Activated CD4-positive, alpha-beta T cell treated with anti-CD3 and anti-CD28 coated beads, Interleukin-2, amount 10 ng/mL, durations not matched to agents 7 days and 5 days (primary cell): ENCODE results near the gene RAMP2. TPM values are rescaled to one million over a fixed set of nuclear protein-coding genes. Genes with fewer than 3 reads are reported as not detected.
"Not testable (repeated sequence)": the region's sequence is repeated elsewhere in the genome, so short reads cannot be mapped to it uniquely, and the experiment has no call there.

Experiments used
- CTCF ChIA-PET: fragments of 350-600 bp; sonication (Branson Sonifier 250); formaldehyde crosslinking; loops from one replicate; lab custom pipeline; 2021; ENCODE audit warnings: antibody characterized with exemption; lab: Charles Lee
- POLR2A ChIA-PET: fragments of 350-600 bp; sonication (Branson Sonifier 250); formaldehyde crosslinking; loops from one replicate; lab custom pipeline; 2021; ENCODE audit warnings: antibody characterized with exemption; lab: Charles Lee
- DNase-seq: peaks from one replicate; pipeline ENCODE4 v3.0.0-alpha.2; 2020
- H3K27ac Mint-ChIP-seq: one replicate; pipeline ENCODE4 v1.8.0; 2021; ENCODE audit warnings: mild to moderate bottlenecking, moderate library complexity, mixed read lengths
- H3K27me3 Mint-ChIP-seq: one replicate; pipeline ENCODE4 v1.8.0; 2021; ENCODE audit warnings: mixed read lengths
- H3K36me3 Mint-ChIP-seq: one replicate; pipeline ENCODE4 v1.8.0; 2021; ENCODE audit warnings: low read depth, mixed read lengths
- H3K4me1 Mint-ChIP-seq: one replicate; pipeline ENCODE4 v1.8.0; 2021; ENCODE audit warnings: mixed read lengths
- H3K4me3 Mint-ChIP-seq: one replicate; pipeline ENCODE4 v1.8.0; 2021; ENCODE audit warnings: mild to moderate bottlenecking, moderate library complexity, mixed read lengths
- H3K9me3 Mint-ChIP-seq: one replicate; pipeline ENCODE4 v1.8.0; 2021; ENCODE audit warnings: mixed read lengths
- total RNA-seq, 2 experiments: library from RNA; stranded (reverse); gene quantifications; one replicate each; pipeline ENCODE4 v1.2.3, GENCODE V29; 2021

RAMP2 gene
- total RNA-seq, 2 experiments from 2014 or later: not detected

- H3K27ac Mint-ChIP-seq: no peak overlapping the region
- H3K36me3 Mint-ChIP-seq: peaks cover 4% of the 10 kb centered on the region
- no peaks in the 10 kb centered on the region for H3K9me3 Mint-ChIP-seq
- peaks cover 60% of the 10 kb centered on the region for H3K27me3 Mint-ChIP-seq
- DNase-seq: no peak
- no peak overlapping the region for H3K4me3 Mint-ChIP-seq
- H3K4me1 Mint-ChIP-seq: peaks cover 9% of the 10 kb centered on the region
- POLR2A ChIA-PET: no interaction called here
- CTCF ChIA-PET: interaction anchor here (1.0 to 2.3 kb wide), 6 partner anchors 10 to 192 kb away, joined by 3 to 6 read pairs (median 4); partner anchors contain the start of gene PSMC3IP
These were observed 11.9 kb upstream of the RAMP2 start for GRCh38 chr17:42748908-42749798.

- Mint-ChIP-seq H3K36me3 (no peaks in the 10 kb centered on the region), H3K4me3 (no peak overlapping the region), H3K27me3 (peaks cover 62% of the 10 kb centered on the region), H3K27ac (no peak overlapping the region), H3K9me3 (no peaks in the 10 kb centered on the region), H3K4me1 (no peaks in the 10 kb centered on the region)
- ChIA-PET CTCF (interaction anchor here (0.5 to 2.1 kb wide), 5 partner anchors 11 to 173 kb away, joined by 3 to 6 read pairs (median 4); partner anchors contain the start of gene PSMC3IP), POLR2A (interaction anchor here (0.5 kb wide), 1 partner anchor 309 kb away, joined by 4 read pairs; no protein-coding TSS in a partner anchor)
- no peak for DNase-seq
These were observed 10.2 kb upstream of the RAMP2 start for GRCh38 chr17:42750739-42751344.

GRCh38 chr17:42751628-42752027 is 9.4 kb upstream of the RAMP2 start:
- ChIA-PET CTCF (no interaction called here), POLR2A (no interaction called here)
- Mint-ChIP-seq H3K9me3 (no peaks in the 10 kb centered on the region), H3K27me3 (peaks cover 60% of the 10 kb centered on the region), H3K4me3 (no peak overlapping the region), H3K27ac (no peak overlapping the region), H3K36me3 (no peaks in the 10 kb centered on the region), H3K4me1 (no peaks in the 10 kb centered on the region)
- no peak for DNase-seq

GRCh38 chr17:42754782-42755181 is 6.2 kb upstream of the RAMP2 start:
- no peak for DNase-seq
- CTCF ChIA-PET: no interaction called here
- Mint-ChIP-seq H3K27ac (no peak overlapping the region), H3K4me1 (no peaks in the 10 kb centered on the region), H3K27me3 (peaks cover 51% of the 10 kb centered on the region), H3K4me3 (no peak overlapping the region), H3K9me3 (no peaks in the 10 kb centered on the region), H3K36me3 (no peaks in the 10 kb centered on the region)
- POLR2A ChIA-PET: no interaction called here

GRCh38 chr17:42759982-42760651 is 910 bp upstream of the RAMP2 start:
- ChIA-PET CTCF (interaction anchor here (1.0 to 1.5 kb wide), 2 partner anchors 13 to 182 kb away, joined by 3 to 4 read pairs; no protein-coding TSS in a partner anchor), POLR2A (no interaction called here)
- DNase-seq: no peak
- Mint-ChIP-seq H3K27me3 (peaks cover 57% of the 10 kb centered on the region), H3K9me3 (no peaks in the 10 kb centered on the region), H3K27ac (no peak overlapping the region), H3K36me3 (no peaks in the 10 kb centered on the region), H3K4me3 (no peak overlapping the region), H3K4me1 (peaks cover 2% of the 10 kb centered on the region)

GRCh38 chr17:42761638-42762037 is 611 bp downstream of the RAMP2 start:
- no peak for DNase-seq
- Mint-ChIP-seq H3K9me3 (no peaks in the 10 kb centered on the region), H3K4me3 (no peak overlapping the region), H3K27ac (no peak overlapping the region), H3K27me3 (peaks cover 58% of the 10 kb centered on the region), H3K4me1 (peaks cover 2% of the 10 kb centered on the region), H3K36me3 (no peaks in the 10 kb centered on the region)
- ChIA-PET POLR2A (no interaction called here), CTCF (interaction anchor here (0.7 to 2.0 kb wide), 3 partner anchors 11 to 183 kb away, joined by 3 to 5 read pairs (median 3); no protein-coding TSS in a partner anchor)

- no peaks in the 10 kb centered on the region for H3K9me3 Mint-ChIP-seq
- ChIA-PET POLR2A (no interaction called here), CTCF (interaction anchor here (0.6 to 1.0 kb wide), 3 partner anchors 40 to 219 kb away, joined by 3 to 4 read pairs (median 4); no protein-coding TSS in a partner anchor)
- H3K27me3 Mint-ChIP-seq: peaks cover 39% of the 10 kb centered on the region
- H3K27ac Mint-ChIP-seq: no peak overlapping the region
- no peak for DNase-seq
- peaks cover 2% of the 10 kb centered on the region for H3K4me1 Mint-ChIP-seq
- H3K4me3 Mint-ChIP-seq: no peak overlapping the region
- H3K36me3 Mint-ChIP-seq: no peaks in the 10 kb centered on the region
These were observed 5.1 kb downstream of the RAMP2 start for GRCh38 chr17:42766124-42766523.

GRCh38 chr17:42767512-42767911 is 6.5 kb downstream of the RAMP2 start:
- H3K27me3 Mint-ChIP-seq: peaks cover 27% of the 10 kb centered on the region
- H3K9me3 Mint-ChIP-seq: no peaks in the 10 kb centered on the region
- H3K36me3 Mint-ChIP-seq: no peaks in the 10 kb centered on the region
- peaks cover 7% of the 10 kb centered on the region for H3K4me1 Mint-ChIP-seq
- DNase-seq: no peak
- POLR2A ChIA-PET: no interaction called here
- CTCF ChIA-PET: no interaction called here
- H3K27ac Mint-ChIP-seq: no peak overlapping the region
- H3K4me3 Mint-ChIP-seq: no peak overlapping the region

GRCh38 chr17:42768006-42768405 is 7.0 kb downstream of the RAMP2 start:
- CTCF ChIA-PET, POLR2A ChIA-PET, H3K9me3 Mint-ChIP-seq: not testable (repeated sequence)

GRCh38 chr17:42769964-42770363 is 8.9 kb downstream of the RAMP2 start:
- H3K9me3 Mint-ChIP-seq, H3K4me3 Mint-ChIP-seq, DNase-seq, H3K27ac Mint-ChIP-seq, POLR2A ChIA-PET: not testable (repeated sequence)
- Mint-ChIP-seq H3K36me3 (peaks cover 10% of the 10 kb centered on the region), H3K27me3 (peaks cover 12% of the 10 kb centered on the region), H3K4me1 (peaks cover 26% of the 10 kb centered on the region)
- CTCF ChIA-PET: interaction anchor here (0.6 kb wide), 1 partner anchor 407 kb away, joined by 4 read pairs; no protein-coding TSS in a partner anchor

More at GRCh38 chr17:42768006-42768405, 7.0 kb downstream of the RAMP2 start:
- Mint-ChIP-seq H3K27me3 (peaks cover 22% of the 10 kb centered on the region), H3K4me1 (peaks cover 10% of the 10 kb centered on the region)
- not testable (repeated sequence) for H3K4me3 Mint-ChIP-seq, DNase-seq, H3K27ac Mint-ChIP-seq, H3K36me3 Mint-ChIP-seq

GRCh38 chr17:42772945-42773289 is 11.9 kb downstream of the RAMP2 start:
- DNase-seq: no peak
- Mint-ChIP-seq H3K27me3 (peaks cover under 1% of the 10 kb centered on the region), H3K27ac (peak overlapping the region; percentile 96), H3K4me1 (peaks cover 32% of the 10 kb centered on the region), H3K4me3 (peak overlapping the region; percentile 96), H3K36me3 (peaks cover 28% of the 10 kb centered on the region), H3K9me3 (no peaks in the 10 kb centered on the region)
- ChIA-PET POLR2A (no interaction called here), CTCF (interaction anchor here (0.9 to 2.4 kb wide), 8 partner anchors 9 to 195 kb away, joined by 3 to 7 read pairs (median 4); partner anchors contain the start of gene BECN1)

- ChIA-PET CTCF (interaction anchor here (0.6 to 2.4 kb wide), 8 partner anchors 10 to 195 kb away, joined by 3 to 7 read pairs (median 4); partner anchors contain the start of gene BECN1), POLR2A (interaction anchor here (1.0 kb wide), 1 partner anchor 51 kb away, joined by 3 read pairs; the partner anchor contains the start of gene BECN1)
- peak; percentile 77 for DNase-seq
- Mint-ChIP-seq H3K36me3 (peaks cover 33% of the 10 kb centered on the region), H3K4me1 (peaks cover 32% of the 10 kb centered on the region), H3K9me3 (no peaks in the 10 kb centered on the region), H3K4me3 (peak within 1 kb of the TSS; percentile 96), H3K27me3 (no peaks in the 10 kb centered on the region), H3K27ac (peak within 1 kb of the TSS; percentile 96)
These were observed 12.4 kb downstream of the RAMP2 start, which contains the start of gene VPS25 for GRCh38 chr17:42773290-42774035. Gene VPS25 (plus strand): TSS chr17:42773449. CDS start chr17:42773476, 27 bp downstream.
